Measurements from ENCODE around the gene MEX3D. TPM values are rescaled to one million over a fixed set of nuclear protein-coding genes. Genes with fewer than 3 reads are reported as not detected.
A peak's percentile ranks its signal among the peaks of the same experiment; 100 is the strongest.

Gene MEX3D
- total and polyA plus RNA-seq, 2 of the 4 experiments (the other 2 are of a cell fraction) = 9.1 to 9.6 TPM

DNA sequence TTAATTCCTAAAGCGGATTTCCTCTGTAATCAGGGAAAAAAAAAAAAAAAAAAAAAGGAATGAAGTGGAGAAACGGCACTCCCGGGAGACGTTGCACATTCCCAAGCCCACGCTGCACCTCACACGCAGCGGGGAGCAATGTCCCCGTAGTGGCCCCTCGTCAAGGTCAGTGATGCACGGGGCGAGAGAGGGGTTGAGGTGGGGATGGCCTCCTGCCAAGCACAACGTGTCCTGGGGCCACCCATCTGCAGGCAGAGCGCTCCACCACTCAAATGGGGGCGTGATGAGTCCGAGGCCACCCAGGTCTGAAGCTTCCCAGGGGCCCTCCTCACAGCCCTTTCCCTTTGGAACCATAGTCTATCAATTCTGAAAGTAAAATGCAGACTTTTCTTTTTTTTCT is 29.1 kb downstream of the MEX3D start:
- Histone ChIP-seq H2AK9ac (replicated peaks; ENCODE audit: low read depth, low read length, poor library complexity) (no peak overlapping the region), H2AFZ (replicated peaks; ENCODE audit: low read length, poor library complexity) (peak overlapping the region; percentile 79), H3K4ac (ENCODE audit: low read depth, low read length) (no peak overlapping the region), H3K9ac (ENCODE audit: low read depth, low read length) (no peak overlapping the region), H3K56ac (ENCODE audit: extremely low read depth, insufficient read depth, low read length) (no peak overlapping the region), H2AK5ac (ENCODE audit: low read depth, low read length) (no peak overlapping the region), H2BK15ac (ENCODE audit: low read depth, low read length) (no peak overlapping the region), H4K5ac (ENCODE audit: low read depth, low read length) (no peak overlapping the region), H3K23ac (ENCODE audit: low read depth, low read length) (no peak overlapping the region; the same call in 1 of the 2 replicates), H3K79me1 (ENCODE audit: low read depth in 1 of 2, low read length in 2 of 2) (no peaks in the 10 kb centered on the region), H2BK120ac (ENCODE audit: low read depth, low read length) (no peak overlapping the region), H3K4me3 (ENCODE audit: insufficient read depth, low read depth, low read length) (no peak overlapping the region), H2BK20ac (ENCODE audit: low read depth, low read length) (no peak overlapping the region), H2BK5ac (ENCODE audit: low read depth, low read length, poor library complexity, severe bottlenecking) (no peak overlapping the region), H3K36me3 (ENCODE audit: control insufficient read depth, insufficient read depth, low read length) (no peaks in the 10 kb centered on the region), H4K20me1 (ENCODE audit: insufficient read depth, low read length) (no peaks in the 10 kb centered on the region), H3K27me3 (ENCODE audit: control insufficient read depth, insufficient read depth, low read length) (peaks cover 2% of the 10 kb centered on the region), H3K9me1 (ENCODE audit: insufficient read depth, low read length) (no peaks in the 10 kb centered on the region), H4K8ac (ENCODE audit: low read depth in 2 of 2, low read length in 2 of 2) (no peak overlapping the region), H4K91ac (ENCODE audit: insufficient read depth, low read depth, low read length) (no peak overlapping the region), H3K4me1 (ENCODE audit: control insufficient read depth, insufficient read depth, low read length) (peaks cover 2% of the 10 kb centered on the region; the same call in 1 of the 2 replicates), H3K14ac (replicated peaks; ENCODE audit: low read depth, low read length) (no peak overlapping the region), H3K27ac (ENCODE audit: insufficient read depth, low read length) (no peak overlapping the region), H3K9me3 (ENCODE audit: control insufficient read depth, insufficient read depth, low read length) (no peaks in the 10 kb centered on the region), H3K4me2 (ENCODE audit: low read depth, low read length) (peak overlapping the region; percentile 76), H3K18ac (ENCODE audit: low read depth, low read length) (no peak overlapping the region)
- dilution Hi-C loops (cut with HindIII; ENCODE audit: low sequenced_read_pairs, unreplicated experiment) (no loop called here), in situ Hi-C loops (cut with MboI; ENCODE audit: low sequenced_read_pairs) (loop anchor here (25.0 kb wide), 1 partner anchor 248 kb away; no protein-coding TSS in a partner anchor), intact Hi-C loops (cut with micrococcal nuclease) (no loop called here)
- ChIA-PET CTCF (no interaction called here), POLR2A (ENCODE audit: unreplicated experiment) (no interaction called here)
- BruUV-seq (replicated peaks) = no TSS peak
- TF ChIP-seq POLR2A (IDR thresholded peaks at IDR 0.05; ENCODE audit: low read depth, low read length) (no peak), SMC3 (IDR thresholded peaks at IDR 0.05; ENCODE audit: low read depth, low read length) (no peak), RAD21 (IDR thresholded peaks at IDR 0.05; ENCODE audit: low read length) (no peak), RFX5 (IDR thresholded peaks at IDR 0.05; ENCODE audit: low read depth, low read length) (no peak), RCOR1 (IDR thresholded peaks at IDR 0.05; ENCODE audit: insufficient replicate concordance, low read length) (no peak), CHD1 (IDR thresholded peaks at IDR 0.05; ENCODE audit: low read depth, low read length) (no peak), MAZ (IDR thresholded peaks at IDR 0.05; ENCODE audit: borderline replicate concordance, low read depth, low read length) (no peak), MXI1 (IDR thresholded peaks at IDR 0.05; ENCODE audit: borderline replicate concordance, low read depth, low read length) (no peak), BHLHE40 (IDR thresholded peaks at IDR 0.05; ENCODE audit: low read depth, low read length) (no peak), NFE2L2 (IDR thresholded peaks at IDR 0.05; ENCODE audit: low read depth, low read length) (no peak), CEBPB (IDR thresholded peaks at IDR 0.05; ENCODE audit: low read depth, low read length) (no peak), FOS (IDR thresholded peaks at IDR 0.05; ENCODE audit: low read depth, low read length) (no peak), MAFK (IDR thresholded peaks at IDR 0.05; ENCODE audit: low read depth, low read length) (no peak)
- TF ChIP-seq, protein P1, sequence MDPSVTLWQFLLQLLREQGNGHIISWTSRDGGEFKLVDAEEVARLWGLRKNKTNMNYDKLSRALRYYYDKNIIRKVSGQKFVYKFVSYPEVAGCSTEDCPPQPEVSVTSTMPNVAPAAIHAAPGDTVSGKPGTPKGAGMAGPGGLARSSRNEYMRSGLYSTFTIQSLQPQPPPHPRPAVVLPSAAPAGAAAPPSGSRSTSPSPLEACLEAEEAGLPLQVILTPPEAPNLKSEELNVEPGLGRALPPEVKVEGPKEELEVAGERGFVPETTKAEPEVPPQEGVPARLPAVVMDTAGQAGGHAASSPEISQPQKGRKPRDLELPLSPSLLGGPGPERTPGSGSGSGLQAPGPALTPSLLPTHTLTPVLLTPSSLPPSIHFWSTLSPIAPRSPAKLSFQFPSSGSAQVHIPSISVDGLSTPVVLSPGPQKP (IDR thresholded peaks at IDR 0.05; ENCODE audit: borderline replicate concordance, low read depth, low read length) = no peak
- TF ChIP-seq, protein P2, sequence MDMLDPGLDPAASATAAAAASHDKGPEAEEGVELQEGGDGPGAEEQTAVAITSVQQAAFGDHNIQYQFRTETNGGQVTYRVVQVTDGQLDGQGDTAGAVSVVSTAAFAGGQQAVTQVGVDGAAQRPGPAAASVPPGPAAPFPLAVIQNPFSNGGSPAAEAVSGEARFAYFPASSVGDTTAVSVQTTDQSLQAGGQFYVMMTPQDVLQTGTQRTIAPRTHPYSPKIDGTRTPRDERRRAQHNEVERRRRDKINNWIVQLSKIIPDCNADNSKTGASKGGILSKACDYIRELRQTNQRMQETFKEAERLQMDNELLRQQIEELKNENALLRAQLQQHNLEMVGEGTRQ (IDR thresholded peaks at IDR 0.05; ENCODE audit: low read depth, low read length) = no peak
- TF ChIP-seq, protein P3, sequence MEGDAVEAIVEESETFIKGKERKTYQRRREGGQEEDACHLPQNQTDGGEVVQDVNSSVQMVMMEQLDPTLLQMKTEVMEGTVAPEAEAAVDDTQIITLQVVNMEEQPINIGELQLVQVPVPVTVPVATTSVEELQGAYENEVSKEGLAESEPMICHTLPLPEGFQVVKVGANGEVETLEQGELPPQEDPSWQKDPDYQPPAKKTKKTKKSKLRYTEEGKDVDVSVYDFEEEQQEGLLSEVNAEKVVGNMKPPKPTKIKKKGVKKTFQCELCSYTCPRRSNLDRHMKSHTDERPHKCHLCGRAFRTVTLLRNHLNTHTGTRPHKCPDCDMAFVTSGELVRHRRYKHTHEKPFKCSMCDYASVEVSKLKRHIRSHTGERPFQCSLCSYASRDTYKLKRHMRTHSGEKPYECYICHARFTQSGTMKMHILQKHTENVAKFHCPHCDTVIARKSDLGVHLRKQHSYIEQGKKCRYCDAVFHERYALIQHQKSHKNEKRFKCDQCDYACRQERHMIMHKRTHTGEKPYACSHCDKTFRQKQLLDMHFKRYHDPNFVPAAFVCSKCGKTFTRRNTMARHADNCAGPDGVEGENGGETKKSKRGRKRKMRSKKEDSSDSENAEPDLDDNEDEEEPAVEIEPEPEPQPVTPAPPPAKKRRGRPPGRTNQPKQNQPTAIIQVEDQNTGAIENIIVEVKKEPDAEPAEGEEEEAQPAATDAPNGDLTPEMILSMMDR (conservative IDR thresholded peaks at IDR 0.05; ENCODE audit: low read depth, low read length) = no peak
- whole genome bisulfite sequencing, 2 experiments (ENCODE audit: extremely low coverage in 2 of 2, insufficient read length in 1 of 2) = no CpG with 5 or more reads among the region's 15 CpGs
- 0 out of 2 replicates have a peak, but pooled peaks have one; percentile 17 for ATAC-seq (ENCODE audit: low read depth)
- DNase-seq = no peak

All from IMR-90 (cell line).